Measurements from ENCODE around the gene BAIAP2.

Gene BAIAP2

GRCh38 chr17:81160306-81160705 is 125.4 kb downstream of the BAIAP2 start:
- Histone ChIP-seq H3K27me3 (no peaks in the 10 kb centered on the region), H3K9me3 (no peaks in the 10 kb centered on the region), H3K36me3 (no peaks in the 10 kb centered on the region), H3K4me3 (ENCODE audit: low read depth, low read length) (no peak overlapping the region), H3K4me1 (peaks cover 5% of the 10 kb centered on the region)
- no peak for TF ChIP-seq CTCF (IDR thresholded peaks at IDR 0.05; ENCODE audit: low read depth, low read length)
- no peak for DNase-seq

- Histone ChIP-seq H3K4me1 (peaks cover 9% of the 10 kb centered on the region), H3K36me3 (no peaks in the 10 kb centered on the region)
Measured at GRCh38 chr17:81160747-81161453, 125.9 kb downstream of the BAIAP2 start.

GRCh38 chr17:81161536-81161935 is 126.6 kb downstream of the BAIAP2 start:
- no peak overlapping the region for H3K4me3 ChIP-seq (ENCODE audit: low read depth, low read length)
- H3K9me3 ChIP-seq, result no peaks in the 10 kb centered on the region
- peak; percentile 7 for DNase-seq
- H3K4me1 ChIP-seq, result peaks cover 9% of the 10 kb centered on the region
- H3K36me3 ChIP-seq, result no peaks in the 10 kb centered on the region
- TF ChIP-seq CTCF (IDR thresholded peaks at IDR 0.05; ENCODE audit: low read depth, low read length), result no peak
- no peaks in the 10 kb centered on the region for H3K27me3 ChIP-seq

More at GRCh38 chr17:81160747-81161453, 125.9 kb downstream of the BAIAP2 start:
- H3K9me3 ChIP-seq, result no peaks in the 10 kb centered on the region
- no peaks in the 10 kb centered on the region for H3K27me3 ChIP-seq
- TF ChIP-seq CTCF (IDR thresholded peaks at IDR 0.05; ENCODE audit: low read depth, low read length), result no peak
- DNase-seq, result peak; percentile 18
- no peak overlapping the region for H3K4me3 ChIP-seq (ENCODE audit: low read depth, low read length)

GRCh38 chr17:81161972-81162371 is 127.0 kb downstream of the BAIAP2 start:
- Histone ChIP-seq H3K4me3 (ENCODE audit: low read depth, low read length) (no peak overlapping the region), H3K36me3 (no peaks in the 10 kb centered on the region), H3K27me3 (no peaks in the 10 kb centered on the region), H3K4me1 (peaks cover 9% of the 10 kb centered on the region), H3K9me3 (no peaks in the 10 kb centered on the region)
- peak; percentile 8 for DNase-seq
- TF ChIP-seq CTCF (IDR thresholded peaks at IDR 0.05; ENCODE audit: low read depth, low read length), result no peak

GRCh38 chr17:81162491-81162890 is 127.5 kb downstream of the BAIAP2 start:
- DNase-seq, result peak; percentile 9
- Histone ChIP-seq H3K27me3 (no peaks in the 10 kb centered on the region), H3K36me3 (no peaks in the 10 kb centered on the region), H3K9me3 (no peaks in the 10 kb centered on the region), H3K4me3 (ENCODE audit: low read depth, low read length) (no peak overlapping the region), H3K4me1 (peaks cover 9% of the 10 kb centered on the region)
- no peak for TF ChIP-seq CTCF (IDR thresholded peaks at IDR 0.05; ENCODE audit: low read depth, low read length)

- no peaks in the 10 kb centered on the region for H3K27me3 ChIP-seq
Measured at GRCh38 chr17:81163051-81163695, 128.2 kb downstream of the BAIAP2 start.

More at GRCh38 chr17:81163051-81163695, 128.2 kb downstream of the BAIAP2 start:
- TF ChIP-seq CTCF (IDR thresholded peaks at IDR 0.05; ENCODE audit: low read depth, low read length), result no peak
- Histone ChIP-seq H3K4me3 (ENCODE audit: low read depth, low read length) (no peak overlapping the region), H3K9me3 (no peaks in the 10 kb centered on the region), H3K4me1 (peaks cover 9% of the 10 kb centered on the region), H3K36me3 (no peaks in the 10 kb centered on the region)
- peak; percentile 16 for DNase-seq
